K562 (cell line): ENCODE results near the gene ADCY9. TPM values are rescaled to one million over a fixed set of nuclear protein-coding genes. Genes with fewer than 3 reads are reported as not detected.

Experiments
- ATAC-seq: fragments of 200-7000 bp; cut with Tn5 transposase; 3 replicates; pipeline ENCODE4 v1.9.1; 2020; ENCODE audit warnings: moderate library complexity
- BruUV-seq: library from RNA; stranded (reverse); fragments of 400-500 nt; replicated peaks from 2 replicates; lab custom pipeline; 2021; lab: Mats Ljungman, UMichigan
- CTCF ChIA-PET: fragments of 300-600 bp; formaldehyde crosslinking; extraction: SDS; loops from one replicate; lab custom pipeline; 2021; ENCODE audit warnings: low intra/inter-chr PET ratio; lab: Yijun Ruan, JAX
- POLR2A ChIA-PET: fragments of 300-600, 350-650 bp; sonication (Branson Sonifier 250); formaldehyde crosslinking; extraction: SDS; loops from one replicate; lab custom pipeline; 2021; ENCODE audit warnings: antibody characterized with exemption, inconsistent platforms; lab: Yijun Ruan, JAX
- DNase-seq, 4 experiments: peaks; one replicate each; pipeline versions ENCODE4 v3.0.0 to v3.0.0-alpha.2; 2011 to 2018; ENCODE audit warnings: low spot score in 3 of 4, mixed read lengths in 3 of 4; ENCODE audit errors: extremely low read depth in 1 of 4
- FAIRE-seq: peaks from 2 replicates; lab custom pipeline; 2011; peaks lifted over from hg19 to GRCh38; lab: Jason Lieb, UNC
- H2AFZ ChIP-seq: 2 replicates; pipeline ENCODE4 v1.6.0; 2011; ENCODE audit warnings: low read depth, low read length, control low read depth, inconsistent platforms
- H3K27ac ChIP-seq: fragments of 200-600 bp; 3 replicates; pipeline ENCODE4 v1.8.0; 2011; ENCODE audit warnings: low read depth, mild to moderate bottlenecking, control low read depth, inconsistent platforms, low read length, moderate library complexity, mixed read lengths; ENCODE audit errors: extremely low read depth
- H3K27me3 ChIP-seq, 2 experiments: fragments of 300-600 bp in 1 of 2; 2 replicates in 1 of 2; 3 replicates in 1 of 2; pipeline versions ENCODE4 v1.6.0 to v1.8.0; 2011; ENCODE audit warnings: inconsistent platforms in 2 of 2, low read length in 2 of 2, mild to moderate bottlenecking in 1 of 2, mixed read lengths in 1 of 2, moderate library complexity in 1 of 2; ENCODE audit not compliant: control insufficient read depth in 2 of 2, insufficient read depth in 2 of 2
- H3K36me3 ChIP-seq: fragments of 300-600 bp; 3 replicates; pipeline ENCODE4 v1.8.0; 2011; ENCODE audit warnings: mild to moderate bottlenecking, low read length, inconsistent platforms; ENCODE audit not compliant: control insufficient read depth, insufficient read depth
- H3K4me1 ChIP-seq, 2 experiments: fragments of 200-600 bp in 1 of 2; replicated peaks in 1 of 2; 2 replicates in 1 of 2; 3 replicates in 1 of 2; pipeline versions ENCODE4 v1.5.1 to v1.8.0; 2011; ENCODE audit warnings: inconsistent platforms in 2 of 2, low read length in 2 of 2, mild to moderate bottlenecking in 1 of 2, mixed read lengths in 1 of 2, moderate library complexity in 1 of 2; ENCODE audit not compliant: control insufficient read depth in 2 of 2, insufficient read depth in 2 of 2
- H3K4me2 ChIP-seq: 2 replicates; pipeline ENCODE4 v1.6.1; 2011; ENCODE audit warnings: low read length, control low read depth, inconsistent platforms, mixed read lengths; ENCODE audit not compliant: insufficient read depth
- H3K4me3 ChIP-seq: fragments of 200-600 bp; sonication (generic), shearing (Covaris generic); 2 replicates; pipeline ENCODE4 v1.5.1; 2016; ENCODE audit warnings: control low read depth, inconsistent platforms
- H3K79me2 ChIP-seq: fragments of 200-600 bp; 3 replicates; pipeline ENCODE4 v1.8.0; 2011; ENCODE audit warnings: low read length, inconsistent platforms; ENCODE audit not compliant: control insufficient read depth, insufficient read depth
- H3K9ac ChIP-seq, 2 experiments: 2 replicates each; pipeline versions ENCODE4 v1.6.0 to v1.6.1; 2011; ENCODE audit warnings: low read depth in 2 of 2, low read length in 2 of 2, control low read depth in 1 of 2, inconsistent platforms in 1 of 2, mild to moderate bottlenecking in 1 of 2, mixed read lengths in 1 of 2; ENCODE audit not compliant: insufficient read depth in 1 of 2
- H3K9me1 ChIP-seq: one replicate; pipeline ENCODE4 v1.6.0; 2011; ENCODE audit warnings: inconsistent platforms, mild to moderate bottlenecking, low read length, moderate library complexity; ENCODE audit not compliant: control insufficient read depth, insufficient read depth
- H3K9me3 ChIP-seq: replicated peaks from 2 replicates; pipeline ENCODE4 v1.5.1; 2011; ENCODE audit warnings: low read depth, low read length, inconsistent platforms; ENCODE audit not compliant: control insufficient read depth, insufficient read depth
- H4K20me1 ChIP-seq: replicated peaks from 2 replicates; pipeline ENCODE4 v1.6.1; 2011; ENCODE audit warnings: low read length, inconsistent platforms, mixed read lengths; ENCODE audit not compliant: control insufficient read depth, insufficient read depth
- L3MBTL2 ChIP-seq: fragments of 450-650 bp; IDR thresholded peaks from 2 replicates; pipeline ENCODE4 v1.6.1; 2016; ENCODE audit warnings: mild to moderate bottlenecking, moderate library complexity
- ZFP36 ChIP-seq: fragments of 150-350 bp; IDR thresholded peaks from 2 replicates; pipeline ENCODE4 v1.6.1; 2018; ENCODE audit warnings: low read length, low read depth; ENCODE audit not compliant: partially characterized antibody
- ZNF785 ChIP-seq: fragments of 250-450 bp; sonication (Bioruptor Pico); IDR thresholded peaks from 2 replicates; pipeline ENCODE4 v1.4.0; 2020; ENCODE audit warnings: mild to moderate bottlenecking
- WGBS: fragments of 100-300 bp; shearing (Covaris generic); methylation state at CpG from one replicate; pipeline ENCODE4 v1.1.6; 2016; ENCODE audit warnings: low coverage, mixed read lengths; ENCODE audit not compliant: insufficient coverage; ENCODE audit errors: missing lambda C conversion rate; 5-methylcytosine and 5-hydroxymethylcytosine counted together
- in situ Hi-C: fragments of 300-500 bp; cut with MboI; formaldehyde crosslinking; loops from 4 replicates; pipeline ENCODE4 v1.15.0; 2018; ENCODE audit warnings: inconsistent platforms, mixed read lengths
- intact Hi-C: fragments of 100-400 bp; cut with micrococcal nuclease; formaldehyde crosslinking; loops from 2 replicates; pipeline ENCODE4 v1.14.2; 2022
- polyA plus RNA-seq, 8 experiments: library from polyadenylated mRNA; depleted of rRNA in 4 of 8; stranded (reverse) in 5 of 8; unstranded in 3 of 8; fragments of >200 nt; fragmentation: Nextera tagmentation in 2 of 8; fragmentation: Illumina TruSeq in 1 of 8; extraction: Ambion mirVana in 2 of 8; extraction: Trizol in 1 of 8; gene quantifications; 2 replicates each; pipeline versions ENCODE4 v1.2.1 to v1.2.3, GENCODE V29; 2011 to 2014; ENCODE audit warnings: inconsistent platforms in 1 of 8, missing spikeins in 1 of 8
- total RNA-seq, 7 experiments: library from RNA; depleted of rRNA in 6 of 7; stranded (reverse); fragments of >200 nt in 6 of 7; fragmentation: Illumina TruSeq in 2 of 7; extraction: Trizol in 2 of 7; gene quantifications; 2 replicates each; pipeline versions ENCODE4 v1.2.1 to v1.2.3, GENCODE V29; 2011 to 2021; ENCODE audit warnings: low replicate concordance in 1 of 7
- TF ChIP-seq, protein P1 (sequence below): fragments of 450-650 bp; IDR thresholded peaks from 2 replicates; pipeline ENCODE4 v1.6.1; 2016; ENCODE audit warnings: mild to moderate bottlenecking, moderate library complexity

ADCY9 gene
- total and polyA plus RNA-seq, 9 of the 15 experiments (the other 6 are each of a cell fraction or from before 2014, with no cell fraction given) = 0.03 to 0.29 (median 0.17) TPM

DNA sequence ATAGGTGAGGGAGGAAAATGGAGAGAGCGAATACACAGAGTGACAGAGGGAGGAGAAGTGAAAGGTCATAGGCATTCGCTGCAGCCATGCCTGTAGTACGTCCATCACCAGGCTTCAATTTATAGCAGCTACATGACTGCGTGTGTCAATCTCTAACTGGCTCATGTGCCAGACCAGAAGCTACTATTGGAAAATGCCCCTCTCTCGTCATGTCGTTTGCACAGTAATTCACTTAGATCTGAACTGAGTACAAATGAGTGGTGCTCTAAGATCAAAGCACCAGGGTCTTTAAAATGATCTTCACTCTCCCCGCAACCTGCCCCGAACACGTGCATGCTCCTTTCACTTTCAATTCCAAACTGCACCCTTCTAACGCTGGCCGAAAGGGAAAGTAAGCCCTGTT is 51.3 kb downstream of the ADCY9 start:
- no peaks in the 10 kb centered on the region for H3K79me2 ChIP-seq
- ATAC-seq (no peak), FAIRE-seq (no peak), DNase-seq (no peak)
- peaks cover 5% of the 10 kb centered on the region for H3K9me3 ChIP-seq
- H3K4me3 ChIP-seq = no peak overlapping the region
- H3K36me3 ChIP-seq = no peaks in the 10 kb centered on the region
- H3K4me2 ChIP-seq = peak overlapping the region; percentile 6; the same call in 1 of the 2 replicates
- 0 out of 2 replicates have a peak overlapping the region, but pooled peaks have one; percentile 44 for H2AFZ ChIP-seq
- H4K20me1 ChIP-seq = no peaks in the 10 kb centered on the region
- peaks cover 7 to 24% of the 10 kb centered on the region in 2 experiments; a peak in 2 of 5 replicates for H3K27me3 ChIP-seq
- intact Hi-C loops = no loop called here
- H3K27ac ChIP-seq = no peak overlapping the region
- CTCF ChIA-PET = no interaction called here
- POLR2A ChIA-PET = interaction anchor here (0.6 kb wide), 1 partner anchor 185 kb away, joined by 3 read pairs; no protein-coding TSS in a partner anchor
- in situ Hi-C loops = no loop called here
- no peaks in the 10 kb centered on the region for H3K9me1 ChIP-seq
- 2% methylated on average over 11 of the region's 11 CpGs for WGBS
- TF ChIP-seq ZFP36 (peak; percentile 7), ZNF785 (CRISPR knock-in tag) (no peak), L3MBTL2 (peak; percentile 53)
- TF ChIP-seq, protein P1, sequence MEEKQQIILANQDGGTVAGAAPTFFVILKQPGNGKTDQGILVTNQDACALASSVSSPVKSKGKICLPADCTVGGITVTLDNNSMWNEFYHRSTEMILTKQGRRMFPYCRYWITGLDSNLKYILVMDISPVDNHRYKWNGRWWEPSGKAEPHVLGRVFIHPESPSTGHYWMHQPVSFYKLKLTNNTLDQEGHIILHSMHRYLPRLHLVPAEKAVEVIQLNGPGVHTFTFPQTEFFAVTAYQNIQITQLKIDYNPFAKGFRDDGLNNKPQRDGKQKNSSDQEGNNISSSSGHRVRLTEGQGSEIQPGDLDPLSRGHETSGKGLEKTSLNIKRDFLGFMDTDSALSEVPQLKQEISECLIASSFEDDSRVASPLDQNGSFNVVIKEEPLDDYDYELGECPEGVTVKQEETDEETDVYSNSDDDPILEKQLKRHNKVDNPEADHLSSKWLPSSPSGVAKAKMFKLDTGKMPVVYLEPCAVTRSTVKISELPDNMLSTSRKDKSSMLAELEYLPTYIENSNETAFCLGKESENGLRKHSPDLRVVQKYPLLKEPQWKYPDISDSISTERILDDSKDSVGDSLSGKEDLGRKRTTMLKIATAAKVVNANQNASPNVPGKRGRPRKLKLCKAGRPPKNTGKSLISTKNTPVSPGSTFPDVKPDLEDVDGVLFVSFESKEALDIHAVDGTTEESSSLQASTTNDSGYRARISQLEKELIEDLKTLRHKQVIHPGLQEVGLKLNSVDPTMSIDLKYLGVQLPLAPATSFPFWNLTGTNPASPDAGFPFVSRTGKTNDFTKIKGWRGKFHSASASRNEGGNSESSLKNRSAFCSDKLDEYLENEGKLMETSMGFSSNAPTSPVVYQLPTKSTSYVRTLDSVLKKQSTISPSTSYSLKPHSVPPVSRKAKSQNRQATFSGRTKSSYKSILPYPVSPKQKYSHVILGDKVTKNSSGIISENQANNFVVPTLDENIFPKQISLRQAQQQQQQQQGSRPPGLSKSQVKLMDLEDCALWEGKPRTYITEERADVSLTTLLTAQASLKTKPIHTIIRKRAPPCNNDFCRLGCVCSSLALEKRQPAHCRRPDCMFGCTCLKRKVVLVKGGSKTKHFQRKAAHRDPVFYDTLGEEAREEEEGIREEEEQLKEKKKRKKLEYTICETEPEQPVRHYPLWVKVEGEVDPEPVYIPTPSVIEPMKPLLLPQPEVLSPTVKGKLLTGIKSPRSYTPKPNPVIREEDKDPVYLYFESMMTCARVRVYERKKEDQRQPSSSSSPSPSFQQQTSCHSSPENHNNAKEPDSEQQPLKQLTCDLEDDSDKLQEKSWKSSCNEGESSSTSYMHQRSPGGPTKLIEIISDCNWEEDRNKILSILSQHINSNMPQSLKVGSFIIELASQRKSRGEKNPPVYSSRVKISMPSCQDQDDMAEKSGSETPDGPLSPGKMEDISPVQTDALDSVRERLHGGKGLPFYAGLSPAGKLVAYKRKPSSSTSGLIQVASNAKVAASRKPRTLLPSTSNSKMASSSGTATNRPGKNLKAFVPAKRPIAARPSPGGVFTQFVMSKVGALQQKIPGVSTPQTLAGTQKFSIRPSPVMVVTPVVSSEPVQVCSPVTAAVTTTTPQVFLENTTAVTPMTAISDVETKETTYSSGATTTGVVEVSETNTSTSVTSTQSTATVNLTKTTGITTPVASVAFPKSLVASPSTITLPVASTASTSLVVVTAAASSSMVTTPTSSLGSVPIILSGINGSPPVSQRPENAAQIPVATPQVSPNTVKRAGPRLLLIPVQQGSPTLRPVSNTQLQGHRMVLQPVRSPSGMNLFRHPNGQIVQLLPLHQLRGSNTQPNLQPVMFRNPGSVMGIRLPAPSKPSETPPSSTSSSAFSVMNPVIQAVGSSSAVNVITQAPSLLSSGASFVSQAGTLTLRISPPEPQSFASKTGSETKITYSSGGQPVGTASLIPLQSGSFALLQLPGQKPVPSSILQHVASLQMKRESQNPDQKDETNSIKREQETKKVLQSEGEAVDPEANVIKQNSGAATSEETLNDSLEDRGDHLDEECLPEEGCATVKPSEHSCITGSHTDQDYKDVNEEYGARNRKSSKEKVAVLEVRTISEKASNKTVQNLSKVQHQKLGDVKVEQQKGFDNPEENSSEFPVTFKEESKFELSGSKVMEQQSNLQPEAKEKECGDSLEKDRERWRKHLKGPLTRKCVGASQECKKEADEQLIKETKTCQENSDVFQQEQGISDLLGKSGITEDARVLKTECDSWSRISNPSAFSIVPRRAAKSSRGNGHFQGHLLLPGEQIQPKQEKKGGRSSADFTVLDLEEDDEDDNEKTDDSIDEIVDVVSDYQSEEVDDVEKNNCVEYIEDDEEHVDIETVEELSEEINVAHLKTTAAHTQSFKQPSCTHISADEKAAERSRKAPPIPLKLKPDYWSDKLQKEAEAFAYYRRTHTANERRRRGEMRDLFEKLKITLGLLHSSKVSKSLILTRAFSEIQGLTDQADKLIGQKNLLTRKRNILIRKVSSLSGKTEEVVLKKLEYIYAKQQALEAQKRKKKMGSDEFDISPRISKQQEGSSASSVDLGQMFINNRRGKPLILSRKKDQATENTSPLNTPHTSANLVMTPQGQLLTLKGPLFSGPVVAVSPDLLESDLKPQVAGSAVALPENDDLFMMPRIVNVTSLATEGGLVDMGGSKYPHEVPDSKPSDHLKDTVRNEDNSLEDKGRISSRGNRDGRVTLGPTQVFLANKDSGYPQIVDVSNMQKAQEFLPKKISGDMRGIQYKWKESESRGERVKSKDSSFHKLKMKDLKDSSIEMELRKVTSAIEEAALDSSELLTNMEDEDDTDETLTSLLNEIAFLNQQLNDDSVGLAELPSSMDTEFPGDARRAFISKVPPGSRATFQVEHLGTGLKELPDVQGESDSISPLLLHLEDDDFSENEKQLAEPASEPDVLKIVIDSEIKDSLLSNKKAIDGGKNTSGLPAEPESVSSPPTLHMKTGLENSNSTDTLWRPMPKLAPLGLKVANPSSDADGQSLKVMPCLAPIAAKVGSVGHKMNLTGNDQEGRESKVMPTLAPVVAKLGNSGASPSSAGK = 0 out of 2 replicates have a peak, but pooled peaks have one; percentile 14
- no peak overlapping the region; a peak in 1 of 4 replicates for H3K9ac ChIP-seq
- no peaks in the 10 kb centered on the region for H3K4me1 ChIP-seq
- BruUV-seq = no TSS peak
